GM21526 (cell line): ENCODE results near the gene PLXDC2.

Source experiments
- ATAC-seq: cut with Tn5 transposase; IDR thresholded peaks from one replicate; pipeline ENCODE4 v1.9.1; 2021; ENCODE audit warnings: moderate library complexity; ENCODE audit not compliant: unreplicated experiment, low FRiP score

Gene PLXDC2

GRCh38 chr10:19904202-19904661 is 88.0 kb downstream of the PLXDC2 start:
- ATAC-seq = no peak

DNA sequence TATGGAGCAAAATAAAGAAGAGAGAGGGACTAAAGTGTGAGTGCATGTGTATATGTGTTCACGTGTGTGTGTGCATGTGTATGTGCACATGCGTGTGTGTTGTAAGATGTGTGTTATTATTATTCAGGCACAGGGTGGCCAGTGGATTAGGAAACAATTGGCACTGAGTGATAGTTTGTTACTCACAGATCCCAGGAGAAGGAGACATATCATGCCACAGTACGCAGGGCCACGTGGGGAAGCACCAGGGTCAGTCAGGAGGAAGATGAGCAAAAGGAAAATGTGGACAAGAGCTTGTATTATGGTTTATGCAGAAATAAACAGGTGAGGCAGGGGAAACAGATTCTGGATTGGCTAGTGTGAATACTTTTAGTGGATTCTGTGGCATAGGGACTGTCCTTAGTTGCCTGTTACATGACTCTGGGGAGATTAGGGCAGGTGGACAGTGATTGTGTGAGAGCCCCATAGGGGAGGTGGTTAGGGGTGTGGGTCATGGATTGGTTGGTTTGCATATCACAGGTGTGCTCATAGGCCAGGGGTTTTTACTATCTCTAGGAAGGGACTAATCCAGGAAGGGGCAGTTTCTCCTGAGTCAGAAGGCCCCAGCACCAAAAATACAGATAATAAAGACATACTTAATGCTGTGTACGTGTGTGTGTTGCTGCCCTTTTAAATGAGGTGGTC is 90.0 kb downstream of the PLXDC2 start:
- no peak for ATAC-seq

DNA sequence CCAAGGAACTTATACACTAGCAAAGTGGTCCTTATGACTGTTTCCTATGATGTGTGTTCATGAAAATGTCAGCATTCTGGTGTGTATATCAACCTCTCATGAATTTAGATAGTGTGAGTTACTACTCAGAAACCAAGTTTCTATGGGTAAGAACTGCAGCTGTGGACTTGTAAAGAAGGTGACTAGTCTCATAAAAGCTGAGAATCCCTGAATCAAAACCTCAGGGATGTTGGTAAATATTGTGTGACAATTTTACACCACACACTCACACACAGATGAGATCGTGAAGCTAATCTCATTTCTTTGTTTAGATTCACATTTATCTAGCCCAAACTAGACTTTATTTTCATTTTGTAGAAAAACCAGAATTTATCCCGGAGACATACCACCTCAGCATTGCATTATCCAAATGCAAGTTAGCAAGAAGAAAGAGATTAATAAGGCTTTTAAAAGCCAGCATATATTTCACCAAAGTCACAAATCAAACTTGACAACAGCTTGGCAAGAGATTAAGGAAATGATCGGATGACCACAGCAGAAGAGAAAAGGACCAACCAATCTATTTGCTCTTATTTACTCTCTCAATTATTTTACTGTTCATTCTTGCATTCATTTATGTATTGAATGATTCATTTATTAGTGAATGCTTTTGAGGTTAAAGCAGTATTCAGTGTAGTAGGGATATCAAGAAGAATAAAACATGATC is 92.9 kb downstream of the PLXDC2 start:
- no peak for ATAC-seq

DNA sequence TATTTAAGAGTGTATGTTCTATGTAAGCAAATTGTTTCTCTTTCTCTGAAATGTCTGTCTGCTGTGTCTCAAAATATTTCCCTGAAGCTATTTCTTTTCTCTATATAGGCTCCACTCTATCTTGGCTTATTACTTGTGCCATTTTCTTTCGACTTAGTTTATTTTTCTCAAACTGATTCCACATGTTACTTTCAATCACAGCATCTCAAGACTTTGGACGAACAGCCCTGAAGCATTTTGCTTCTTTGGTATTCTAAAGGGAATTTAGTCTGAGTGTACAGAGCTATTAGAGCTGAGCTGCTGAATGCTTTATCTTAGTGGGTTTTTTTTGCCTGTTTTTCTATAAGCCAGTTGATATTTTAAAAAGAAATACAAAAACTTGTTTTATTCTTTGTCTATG is 95.7 kb downstream of the PLXDC2 start:
- ATAC-seq = no peak

DNA sequence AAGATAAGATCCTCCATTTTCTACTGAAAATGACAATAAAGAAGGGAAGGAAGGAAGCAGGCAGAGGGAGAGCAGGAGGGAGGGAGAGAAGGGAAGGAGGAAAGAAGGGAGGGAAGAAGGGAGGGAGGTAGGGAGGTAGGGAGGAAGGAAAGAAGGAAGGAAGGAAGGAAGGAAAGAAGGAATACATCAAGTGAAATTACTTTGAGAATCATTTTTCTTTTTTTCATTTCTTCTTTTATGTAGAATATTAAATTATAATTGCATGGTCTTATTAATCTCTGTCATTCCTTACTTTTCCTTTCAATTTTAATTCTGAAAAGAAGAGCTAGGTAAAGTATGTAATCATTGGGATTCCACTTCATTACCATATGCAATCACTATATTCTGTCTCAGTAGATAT is 97.8 kb downstream of the PLXDC2 start:
- ATAC-seq = no peak

- no peak for ATAC-seq
Observed at GRCh38 chr10:19915125-19915524, 98.9 kb downstream of the PLXDC2 start.

GRCh38 chr10:19915816-19916215 is 99.6 kb downstream of the PLXDC2 start:
- ATAC-seq = no peak

- ATAC-seq = no peak
Observed at GRCh38 chr10:19917751-19918478, 101.7 kb downstream of the PLXDC2 start.

DNA sequence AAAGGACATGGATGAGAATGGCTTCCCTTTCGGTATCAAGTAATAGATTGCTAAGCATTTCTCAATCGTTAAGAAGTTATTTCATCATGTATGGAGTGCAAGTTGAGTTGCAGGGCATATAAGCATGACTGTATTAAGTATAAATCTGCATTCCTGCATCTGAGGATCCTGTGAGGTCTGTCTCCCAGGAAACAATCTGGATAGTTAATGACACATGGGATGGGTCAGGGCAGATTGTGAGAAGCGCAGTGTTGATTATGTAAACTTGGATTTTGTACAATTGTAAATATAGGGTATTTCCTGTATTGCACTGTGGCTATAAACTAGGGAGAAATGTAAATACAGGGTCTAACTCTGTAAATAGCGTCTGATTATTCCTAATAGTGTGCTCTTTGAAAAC is 102.6 kb downstream of the PLXDC2 start:
- no peak for ATAC-seq

- ATAC-seq = no peak
Observed at GRCh38 chr10:19919671-19920070, 103.4 kb downstream of the PLXDC2 start.

DNA sequence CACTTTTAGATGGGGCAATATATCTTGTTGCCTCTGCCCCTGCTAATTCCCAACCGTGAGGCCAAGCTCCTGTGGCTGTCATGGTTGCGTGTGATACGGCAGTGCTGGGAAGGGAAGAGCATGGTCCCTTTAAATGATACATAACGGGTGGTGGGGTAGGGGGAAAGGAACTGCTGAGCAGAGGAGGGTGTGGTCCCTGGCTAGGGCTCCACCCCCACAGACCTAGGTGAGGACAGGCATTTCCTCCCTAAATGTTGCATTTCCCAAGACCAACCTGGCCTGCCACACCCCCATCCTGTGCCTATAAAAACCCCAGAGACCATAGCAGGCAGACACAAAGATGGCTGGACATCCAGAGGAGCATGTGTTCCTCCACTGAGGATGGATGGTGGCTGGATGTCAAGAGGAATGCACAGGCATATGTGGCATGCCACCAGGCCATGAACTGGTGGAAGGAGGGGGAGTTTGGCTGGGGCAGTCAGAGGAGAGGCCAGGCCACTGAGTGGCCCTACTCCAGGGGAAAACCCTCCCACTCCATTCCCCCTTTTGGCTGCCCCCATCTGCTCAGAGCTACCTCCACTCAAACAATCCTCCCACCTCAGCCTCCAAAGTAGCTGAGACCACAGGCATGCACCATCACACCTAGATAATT is 104.0 kb downstream of the PLXDC2 start:
- no peak for ATAC-seq

GRCh38 chr10:19921300-19922140 is 105.3 kb downstream of the PLXDC2 start:
- no peak for ATAC-seq

DNA sequence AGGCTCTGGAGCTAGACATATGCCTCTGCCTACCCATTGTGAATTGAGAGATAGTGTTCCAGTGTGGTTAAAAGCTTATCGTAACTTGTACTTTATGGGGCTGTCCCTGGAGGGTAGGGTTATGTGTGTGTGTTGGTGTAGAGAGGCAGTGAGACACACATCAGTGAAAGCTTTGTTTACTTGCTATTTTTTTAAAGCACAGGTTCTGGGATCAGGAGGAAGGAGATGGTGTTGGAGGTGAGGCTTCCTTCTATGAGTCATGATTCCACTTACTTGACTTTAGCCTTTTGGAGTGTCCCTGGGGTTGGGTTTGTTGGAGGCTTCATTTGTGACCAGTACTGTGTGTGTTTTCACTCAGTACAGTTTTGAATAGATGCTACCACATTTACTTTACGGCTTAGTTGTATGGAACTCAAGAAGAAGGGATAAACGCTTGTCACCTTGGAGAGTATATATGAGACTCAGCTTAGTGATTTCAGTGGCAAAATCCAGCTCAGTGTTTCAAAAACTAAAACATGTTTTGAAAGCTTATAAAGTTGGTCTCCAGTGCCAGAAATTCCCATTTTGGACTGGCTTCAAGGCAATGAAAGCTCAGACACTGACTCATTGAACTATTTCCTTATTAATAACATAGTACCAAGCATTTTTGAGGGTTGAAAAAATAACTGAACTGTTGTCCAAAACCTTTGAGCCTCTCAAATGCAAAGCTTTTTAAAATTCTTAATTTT is 106.2 kb downstream of the PLXDC2 start:
- ATAC-seq = no peak

DNA sequence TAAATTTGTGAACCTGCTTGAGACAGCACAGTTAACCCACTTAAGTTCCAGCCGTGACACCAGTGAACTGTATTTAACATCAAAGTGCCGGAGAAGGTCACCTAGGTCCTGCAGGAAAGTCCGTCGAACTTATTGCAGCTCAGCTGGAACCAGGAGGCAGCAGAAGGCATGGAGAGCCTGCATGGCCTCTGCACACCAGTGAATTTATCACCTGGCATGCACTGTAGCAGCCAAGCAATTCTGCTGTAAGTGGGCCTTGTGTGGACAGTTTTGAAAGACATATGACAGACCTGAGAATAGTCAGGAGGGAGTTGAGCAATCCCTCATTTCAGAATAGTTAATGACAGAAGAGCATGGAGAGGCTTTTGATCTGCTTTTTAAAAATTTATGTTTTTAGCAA is 108.8 kb downstream of the PLXDC2 start:
- no peak for ATAC-seq

DNA sequence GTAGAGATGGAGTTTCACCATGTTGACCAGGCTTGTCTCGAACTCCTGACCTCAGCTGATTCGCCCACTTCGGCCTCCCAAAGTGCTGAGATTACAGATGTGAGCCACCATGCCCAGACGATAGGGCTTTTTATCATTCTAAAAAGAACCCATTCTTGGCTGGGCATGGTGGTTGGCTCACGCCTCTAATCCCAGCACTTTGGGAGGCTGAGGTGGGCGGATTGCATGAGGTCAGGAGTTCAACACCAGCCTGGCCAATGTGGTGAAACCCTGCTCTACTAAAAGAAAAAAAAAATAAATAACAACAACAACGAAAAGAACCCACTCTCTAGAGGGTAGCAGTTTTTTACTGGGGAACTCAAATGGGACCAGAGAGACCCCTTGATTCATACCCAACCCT is 112.7 kb downstream of the PLXDC2 start:
- ATAC-seq = no peak

GRCh38 chr10:19929506-19930140 is 113.4 kb downstream of the PLXDC2 start:
- ATAC-seq = no peak

- no peak for ATAC-seq
Observed at GRCh38 chr10:19930936-19931893, 115.0 kb downstream of the PLXDC2 start.
